ENCODE results near the gene GUCY1A1.

GUCY1A1 gene

GRCh38 chr4:155692361-155692760, 25.7 kb downstream of the GUCY1A1 start:
- DNase-seq (ENCODE audit: low read depth), result no peak

GRCh38 chr4:155693015-155693663, 26.5 kb downstream of the GUCY1A1 start:
- DNase-seq (ENCODE audit: low read depth), result no peak

GRCh38 chr4:155694100-155694785, 27.6 kb downstream of the GUCY1A1 start:
- no peak for DNase-seq (ENCODE audit: low read depth)

GRCh38 chr4:155696226-155696625, 29.6 kb downstream of the GUCY1A1 start:
- no peak for DNase-seq (ENCODE audit: low read depth)

- no peak for DNase-seq (ENCODE audit: low read depth)
Observed at GRCh38 chr4:155696726-155697125, 30.1 kb downstream of the GUCY1A1 start.

- no peak for DNase-seq (ENCODE audit: low read depth)
Observed at GRCh38 chr4:155701827-155702226, 35.2 kb downstream of the GUCY1A1 start.

GRCh38 chr4:155703486-155704247, 37.0 kb downstream of the GUCY1A1 start:
- DNase-seq (ENCODE audit: low read depth), result no peak

GRCh38 chr4:155704841-155705404, 38.3 kb downstream of the GUCY1A1 start:
- DNase-seq (ENCODE audit: low read depth), result no peak

- DNase-seq (ENCODE audit: low read depth), result peak; percentile 2
Observed at GRCh38 chr4:155705664-155706063, 39.0 kb downstream of the GUCY1A1 start.

GRCh38 chr4:155706147-155706546, 39.5 kb downstream of the GUCY1A1 start:
- no peak for DNase-seq (ENCODE audit: low read depth)

- no peak for DNase-seq (ENCODE audit: low read depth)
Observed at GRCh38 chr4:155707251-155707650, 40.6 kb downstream of the GUCY1A1 start.

- no peak for DNase-seq (ENCODE audit: low read depth)
Observed at GRCh38 chr4:155708782-155709181, 42.1 kb downstream of the GUCY1A1 start.

GRCh38 chr4:155709918-155710317, 43.3 kb downstream of the GUCY1A1 start:
- no peak for DNase-seq (ENCODE audit: low read depth)

- DNase-seq (ENCODE audit: low read depth), result no peak
Observed at GRCh38 chr4:155711556-155711955, 44.9 kb downstream of the GUCY1A1 start.

GRCh38 chr4:155712846-155713245, 46.2 kb downstream of the GUCY1A1 start:
- no peak for DNase-seq (ENCODE audit: low read depth)

GRCh38 chr4:155713911-155714310, 47.3 kb downstream of the GUCY1A1 start:
- DNase-seq (ENCODE audit: low read depth), result no peak

GRCh38 chr4:155722336-155722735, 55.7 kb downstream of the GUCY1A1 start:
- no peak for DNase-seq (ENCODE audit: low read depth)

- peak; percentile 45 for DNase-seq (ENCODE audit: low read depth)
Observed at GRCh38 chr4:155722816-155723499, 56.3 kb downstream of the GUCY1A1 start.

GRCh38 chr4:155724731-155725130, 58.1 kb downstream of the GUCY1A1 start:
- DNase-seq (ENCODE audit: low read depth), result no peak

GRCh38 chr4:155734065-155734464, 67.4 kb downstream of the GUCY1A1 start:
- peak; percentile 12 for DNase-seq (ENCODE audit: low read depth)

GRCh38 chr4:155734951-155735350, 68.3 kb downstream of the GUCY1A1 start:
- no peak for DNase-seq (ENCODE audit: low read depth)

- peak; percentile 55 for DNase-seq (ENCODE audit: low read depth)
Observed at GRCh38 chr4:155735496-155735895, 68.8 kb downstream of the GUCY1A1 start.
